ENCODE data around the gene FHIT.

FHIT gene

DNA sequence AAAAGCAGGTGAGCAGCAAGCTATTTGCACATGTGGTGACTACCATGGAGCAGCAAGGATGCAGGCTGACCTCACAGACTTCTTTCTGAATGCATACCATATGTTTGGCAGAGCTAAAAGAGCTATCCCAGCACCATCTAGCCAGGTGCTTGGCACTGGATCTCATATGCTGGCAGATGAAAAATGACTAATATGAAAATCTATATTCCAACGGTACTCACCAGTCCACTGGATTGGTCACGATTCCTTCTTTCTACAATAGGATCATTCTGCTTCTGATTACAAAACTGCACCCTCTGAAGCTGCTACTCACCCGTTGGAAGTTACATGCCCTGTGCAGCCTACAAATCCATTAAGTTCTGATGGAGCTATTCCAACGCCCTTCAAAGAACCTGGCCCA, 1487.1 kb downstream of the FHIT start:
- H3K9me3 ChIP-seq (ENCODE audit: control insufficient read depth, low read length): no peaks in the 10 kb centered on the region
- H3K4me1 ChIP-seq (ENCODE audit: control insufficient read depth, insufficient read depth, low read length): peaks cover 13% of the 10 kb centered on the region
- no peaks in the 10 kb centered on the region for H3K27me3 ChIP-seq (replicated peaks; ENCODE audit: control insufficient read depth, insufficient read depth, low read length)
- no peak overlapping the region for H3K4me3 ChIP-seq (ENCODE audit: low read length)
- H3K36me3 ChIP-seq (ENCODE audit: control insufficient read depth, insufficient read depth, low read length, severe bottlenecking): no peaks in the 10 kb centered on the region
- no peak overlapping the region for H3K9ac ChIP-seq (ENCODE audit: low read length)
- DNase-seq (ENCODE audit: low read depth): no peak

GRCh38 chr3:59762941-59763340, 1488.3 kb downstream of the FHIT start:
- H3K4me3 ChIP-seq (ENCODE audit: low read length): no peak overlapping the region
- H3K9me3 ChIP-seq (ENCODE audit: control insufficient read depth, low read length): no peaks in the 10 kb centered on the region
- H3K36me3 ChIP-seq (ENCODE audit: control insufficient read depth, insufficient read depth, low read length, severe bottlenecking): no peaks in the 10 kb centered on the region
- peak; percentile 42 for DNase-seq (ENCODE audit: low read depth)
- no peak overlapping the region for H3K9ac ChIP-seq (ENCODE audit: low read length)
- peaks cover 13% of the 10 kb centered on the region for H3K4me1 ChIP-seq (ENCODE audit: control insufficient read depth, insufficient read depth, low read length)
- H3K27me3 ChIP-seq (replicated peaks; ENCODE audit: control insufficient read depth, insufficient read depth, low read length): no peaks in the 10 kb centered on the region

DNA sequence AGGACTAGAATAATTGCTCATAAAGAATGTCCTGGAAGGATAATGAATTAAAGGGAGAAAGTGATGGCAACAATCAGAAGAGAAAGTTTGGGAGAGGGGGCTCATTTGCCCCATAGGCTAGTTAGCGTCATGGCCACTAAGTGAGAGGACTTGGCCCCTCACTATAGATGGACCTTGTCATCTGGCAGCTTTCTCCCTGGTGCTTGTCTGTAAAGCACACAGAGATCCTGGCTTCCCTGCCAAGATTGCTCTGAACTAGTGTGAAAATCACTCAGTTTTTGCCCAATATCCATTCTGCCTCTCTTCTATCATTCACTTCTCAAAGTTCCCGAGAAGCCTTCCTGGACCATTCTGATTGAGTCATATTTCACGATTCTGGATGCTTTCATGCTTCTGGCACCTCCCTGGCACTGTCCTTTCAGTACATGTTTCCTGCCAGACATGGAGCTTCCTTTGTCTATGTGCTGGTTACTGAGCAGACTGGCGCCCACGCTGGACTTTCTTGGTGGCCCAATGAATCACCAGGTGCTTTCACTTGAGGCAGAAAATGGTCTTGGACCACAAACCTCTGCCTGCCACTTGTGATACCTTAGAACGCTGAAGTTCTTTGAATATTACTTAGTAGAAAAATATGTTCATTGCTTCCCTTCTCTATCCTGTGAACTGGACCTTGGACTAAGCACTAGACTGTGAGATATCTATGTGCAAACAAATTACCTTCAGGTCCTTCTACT, 1491.8 kb downstream of the FHIT start:
- no peak for DNase-seq (ENCODE audit: low read depth)
- Histone ChIP-seq H3K4me1 (ENCODE audit: control insufficient read depth, insufficient read depth, low read length) (peaks cover 8% of the 10 kb centered on the region), H3K36me3 (ENCODE audit: control insufficient read depth, insufficient read depth, low read length, severe bottlenecking) (no peaks in the 10 kb centered on the region), H3K27me3 (replicated peaks; ENCODE audit: control insufficient read depth, insufficient read depth, low read length) (no peaks in the 10 kb centered on the region), H3K9me3 (ENCODE audit: control insufficient read depth, low read length) (no peaks in the 10 kb centered on the region), H3K4me3 (ENCODE audit: low read length) (no peak overlapping the region), H3K9ac (ENCODE audit: low read length) (no peak overlapping the region)

- no peak for DNase-seq (ENCODE audit: low read depth)
- Histone ChIP-seq H3K27me3 (replicated peaks; ENCODE audit: control insufficient read depth, insufficient read depth, low read length) (no peaks in the 10 kb centered on the region), H3K4me3 (ENCODE audit: low read length) (no peak overlapping the region), H3K9ac (ENCODE audit: low read length) (no peak overlapping the region), H3K4me1 (ENCODE audit: control insufficient read depth, insufficient read depth, low read length) (peaks cover 8% of the 10 kb centered on the region), H3K9me3 (ENCODE audit: control insufficient read depth, low read length) (no peaks in the 10 kb centered on the region), H3K36me3 (ENCODE audit: control insufficient read depth, insufficient read depth, low read length, severe bottlenecking) (no peaks in the 10 kb centered on the region)
Observed at GRCh38 chr3:59758672-59759071, 1492.6 kb downstream of the FHIT start.

DNA sequence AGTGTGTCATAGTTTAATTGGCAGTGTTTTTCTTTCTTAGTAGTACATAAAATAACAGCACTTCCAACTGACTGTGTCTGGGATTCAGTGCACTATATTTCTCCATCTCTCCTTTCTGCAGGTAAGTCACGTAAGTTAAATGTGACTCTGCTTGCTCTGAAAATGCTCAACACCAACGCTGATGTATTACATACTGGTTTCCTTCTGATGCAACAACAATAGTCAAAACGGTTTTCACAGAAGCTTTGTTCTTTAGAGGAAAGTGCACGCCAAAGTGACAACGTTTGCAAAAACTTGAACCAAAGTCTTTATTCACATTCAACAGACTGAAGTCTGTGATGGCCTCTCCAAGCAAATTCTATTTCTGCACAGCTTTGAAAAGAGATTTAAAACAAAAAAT, 1494.3 kb downstream of the FHIT start:
- no peaks in the 10 kb centered on the region for H3K36me3 ChIP-seq (ENCODE audit: control insufficient read depth, insufficient read depth, low read length, severe bottlenecking)
- H3K4me1 ChIP-seq (ENCODE audit: control insufficient read depth, insufficient read depth, low read length): peaks cover 8% of the 10 kb centered on the region
- no peak overlapping the region for H3K9ac ChIP-seq (ENCODE audit: low read length)
- DNase-seq (ENCODE audit: low read depth): no peak
- H3K27me3 ChIP-seq (replicated peaks; ENCODE audit: control insufficient read depth, insufficient read depth, low read length): no peaks in the 10 kb centered on the region
- no peak overlapping the region for H3K4me3 ChIP-seq (ENCODE audit: low read length)
- no peaks in the 10 kb centered on the region for H3K9me3 ChIP-seq (ENCODE audit: control insufficient read depth, low read length)

- Histone ChIP-seq H3K36me3 (ENCODE audit: control insufficient read depth, insufficient read depth, low read length, severe bottlenecking) (no peaks in the 10 kb centered on the region), H3K27me3 (replicated peaks; ENCODE audit: control insufficient read depth, insufficient read depth, low read length) (no peaks in the 10 kb centered on the region), H3K4me3 (ENCODE audit: low read length) (no peak overlapping the region), H3K9me3 (ENCODE audit: control insufficient read depth, low read length) (no peaks in the 10 kb centered on the region), H3K9ac (ENCODE audit: low read length) (no peak overlapping the region), H3K4me1 (ENCODE audit: control insufficient read depth, insufficient read depth, low read length) (peaks cover 8% of the 10 kb centered on the region)
- DNase-seq (ENCODE audit: low read depth): peak; percentile 34
Observed at GRCh38 chr3:59754456-59755129, 1496.7 kb downstream of the FHIT start.

GRCh38 chr3:59753808-59754450, 1497.3 kb downstream of the FHIT start:
- no peaks in the 10 kb centered on the region for H3K36me3 ChIP-seq (ENCODE audit: control insufficient read depth, insufficient read depth, low read length, severe bottlenecking)
- H3K4me1 ChIP-seq (ENCODE audit: control insufficient read depth, insufficient read depth, low read length): peaks cover 8% of the 10 kb centered on the region
- no peak overlapping the region for H3K9ac ChIP-seq (ENCODE audit: low read length)
- no peak overlapping the region for H3K4me3 ChIP-seq (ENCODE audit: low read length)
- H3K27me3 ChIP-seq (replicated peaks; ENCODE audit: control insufficient read depth, insufficient read depth, low read length): no peaks in the 10 kb centered on the region
- no peak for DNase-seq (ENCODE audit: low read depth)
- no peaks in the 10 kb centered on the region for H3K9me3 ChIP-seq (ENCODE audit: control insufficient read depth, low read length)

- Histone ChIP-seq H3K4me3 (ENCODE audit: low read length) (no peak overlapping the region), H3K27me3 (replicated peaks; ENCODE audit: control insufficient read depth, insufficient read depth, low read length) (no peaks in the 10 kb centered on the region), H3K9ac (ENCODE audit: low read length) (no peak overlapping the region), H3K4me1 (ENCODE audit: control insufficient read depth, insufficient read depth, low read length) (peaks cover 8% of the 10 kb centered on the region), H3K36me3 (ENCODE audit: control insufficient read depth, insufficient read depth, low read length, severe bottlenecking) (no peaks in the 10 kb centered on the region), H3K9me3 (ENCODE audit: control insufficient read depth, low read length) (no peaks in the 10 kb centered on the region)
- no peak for DNase-seq (ENCODE audit: low read depth)
Observed at GRCh38 chr3:59752925-59753324, 1498.3 kb downstream of the FHIT start.

DNA sequence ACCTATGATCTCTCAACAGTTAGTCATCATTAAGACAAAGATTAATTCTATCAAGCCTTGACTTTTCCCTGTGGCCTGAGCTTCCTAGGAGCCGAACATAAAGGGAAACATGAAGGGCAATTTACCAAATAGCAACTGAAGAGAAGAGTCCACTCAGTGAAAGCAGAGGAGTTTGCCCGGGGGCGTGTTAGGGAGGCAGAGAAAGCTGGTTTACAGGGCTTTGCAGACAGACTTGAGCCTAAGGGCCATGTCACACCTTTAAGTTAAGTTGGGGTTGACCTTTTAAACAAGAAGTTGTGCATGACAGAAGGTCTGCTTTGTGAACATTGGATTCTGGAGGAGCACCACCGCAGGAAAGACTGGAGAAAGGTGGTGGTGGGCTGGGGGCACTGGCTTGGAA, 1499.6 kb downstream of the FHIT start:
- Histone ChIP-seq H3K36me3 (ENCODE audit: control insufficient read depth, insufficient read depth, low read length, severe bottlenecking) (no peaks in the 10 kb centered on the region), H3K4me3 (ENCODE audit: low read length) (no peak overlapping the region), H3K9ac (ENCODE audit: low read length) (no peak overlapping the region), H3K27me3 (replicated peaks; ENCODE audit: control insufficient read depth, insufficient read depth, low read length) (no peaks in the 10 kb centered on the region), H3K4me1 (ENCODE audit: control insufficient read depth, insufficient read depth, low read length) (no peaks in the 10 kb centered on the region), H3K9me3 (ENCODE audit: control insufficient read depth, low read length) (no peaks in the 10 kb centered on the region)
- no peak for DNase-seq (ENCODE audit: low read depth)

GRCh38 chr3:59750391-59750790, 1500.9 kb downstream of the FHIT start:
- no peaks in the 10 kb centered on the region for H3K4me1 ChIP-seq (ENCODE audit: control insufficient read depth, insufficient read depth, low read length)
- no peak overlapping the region for H3K4me3 ChIP-seq (ENCODE audit: low read length)
- H3K27me3 ChIP-seq (replicated peaks; ENCODE audit: control insufficient read depth, insufficient read depth, low read length): no peaks in the 10 kb centered on the region
- DNase-seq (ENCODE audit: low read depth): peak; percentile 52
- no peak overlapping the region for H3K9ac ChIP-seq (ENCODE audit: low read length)
- no peaks in the 10 kb centered on the region for H3K36me3 ChIP-seq (ENCODE audit: control insufficient read depth, insufficient read depth, low read length, severe bottlenecking)
- H3K9me3 ChIP-seq (ENCODE audit: control insufficient read depth, low read length): no peaks in the 10 kb centered on the region

- Histone ChIP-seq H3K27me3 (replicated peaks; ENCODE audit: control insufficient read depth, insufficient read depth, low read length) (no peaks in the 10 kb centered on the region), H3K9me3 (ENCODE audit: control insufficient read depth, low read length) (no peaks in the 10 kb centered on the region), H3K4me3 (ENCODE audit: low read length) (no peak overlapping the region), H3K36me3 (ENCODE audit: control insufficient read depth, insufficient read depth, low read length, severe bottlenecking) (no peaks in the 10 kb centered on the region), H3K4me1 (ENCODE audit: control insufficient read depth, insufficient read depth, low read length) (no peaks in the 10 kb centered on the region), H3K9ac (ENCODE audit: low read length) (no peak overlapping the region)
- peak; percentile 81 for DNase-seq (ENCODE audit: low read depth)
Observed at GRCh38 chr3:59749291-59749690, 1502.0 kb downstream of the FHIT start.
